ENCODE results near the gene KRTAP16-1.

KRTAP16-1 gene

DNA sequence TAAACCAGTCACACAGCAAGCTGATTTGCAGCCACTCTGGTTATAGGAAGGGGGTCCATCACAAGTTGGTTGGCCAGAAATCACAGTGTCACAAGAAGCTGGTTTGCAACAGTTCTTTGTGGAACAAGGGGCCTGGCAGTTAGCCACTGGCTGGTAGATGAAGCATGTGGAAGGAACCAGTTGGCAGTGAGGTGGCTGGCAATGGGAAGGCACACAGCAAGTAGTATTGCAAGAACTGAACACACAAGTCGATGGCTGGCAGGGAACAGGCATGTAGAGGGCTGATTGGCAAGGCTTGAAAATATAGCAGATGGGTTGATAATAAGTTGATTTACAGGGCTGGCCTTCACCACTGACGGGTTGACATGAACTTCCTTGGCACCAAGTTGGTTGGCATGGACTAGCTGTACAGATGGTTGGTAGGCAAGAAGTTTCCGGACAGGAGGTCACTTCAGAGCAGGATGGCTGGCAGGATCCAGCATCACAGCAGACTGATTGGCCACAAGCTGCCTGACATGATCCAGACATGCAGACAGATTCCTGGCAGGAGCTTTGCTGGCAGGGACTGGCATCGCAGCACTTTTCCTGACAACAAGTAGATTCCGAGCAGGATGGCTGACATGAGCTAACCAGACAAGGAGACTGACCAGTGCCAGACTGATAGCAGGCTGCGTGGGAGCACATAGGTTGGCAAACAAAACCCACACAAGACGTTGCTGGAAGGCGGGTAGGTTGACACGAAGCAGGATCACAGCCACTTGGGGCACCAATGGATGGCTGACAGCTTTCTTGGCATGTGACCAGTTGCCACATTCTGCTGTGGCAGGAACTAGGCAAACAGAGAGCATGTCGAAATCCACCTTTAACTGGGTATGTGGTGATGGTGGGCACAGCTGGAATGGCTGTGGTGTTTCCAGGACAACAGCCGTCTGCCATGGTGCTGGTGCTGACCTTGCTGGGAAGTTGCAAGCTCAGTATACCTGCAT lies 6.9 kb downstream of the KRTAP16-1 start, which contains the start of gene KRTAP29-1:
TSS of gene KRTAP29-1 (minus strand) at position 936 of the 986 bp plus-strand sequence. CDS start at position 936, 0 bp downstream.
- H2AFZ ChIP-seq (ENCODE audit: low read depth, low read length), result no peak within 1 kb of the TSS
- no peak within 1 kb of the TSS for H3K4me2 ChIP-seq (ENCODE audit: low read length)
- H3K9me3 ChIP-seq (ENCODE audit: insufficient read depth, low read length), result no peaks in the 10 kb centered on the region
- no peak within 1 kb of the TSS for H3K4me3 ChIP-seq (ENCODE audit: low read length)
- no peak within 1 kb of the TSS for H3K27ac ChIP-seq (ENCODE audit: low read length)
- no peak within 1 kb of the TSS for H3K9ac ChIP-seq (ENCODE audit: low read length)
- H3K79me2 ChIP-seq (ENCODE audit: low read length), result no peaks in the 10 kb centered on the region
- no peaks in the 10 kb centered on the region for H4K20me1 ChIP-seq (ENCODE audit: insufficient read depth, low read length)
- TF ChIP-seq, protein P1, sequence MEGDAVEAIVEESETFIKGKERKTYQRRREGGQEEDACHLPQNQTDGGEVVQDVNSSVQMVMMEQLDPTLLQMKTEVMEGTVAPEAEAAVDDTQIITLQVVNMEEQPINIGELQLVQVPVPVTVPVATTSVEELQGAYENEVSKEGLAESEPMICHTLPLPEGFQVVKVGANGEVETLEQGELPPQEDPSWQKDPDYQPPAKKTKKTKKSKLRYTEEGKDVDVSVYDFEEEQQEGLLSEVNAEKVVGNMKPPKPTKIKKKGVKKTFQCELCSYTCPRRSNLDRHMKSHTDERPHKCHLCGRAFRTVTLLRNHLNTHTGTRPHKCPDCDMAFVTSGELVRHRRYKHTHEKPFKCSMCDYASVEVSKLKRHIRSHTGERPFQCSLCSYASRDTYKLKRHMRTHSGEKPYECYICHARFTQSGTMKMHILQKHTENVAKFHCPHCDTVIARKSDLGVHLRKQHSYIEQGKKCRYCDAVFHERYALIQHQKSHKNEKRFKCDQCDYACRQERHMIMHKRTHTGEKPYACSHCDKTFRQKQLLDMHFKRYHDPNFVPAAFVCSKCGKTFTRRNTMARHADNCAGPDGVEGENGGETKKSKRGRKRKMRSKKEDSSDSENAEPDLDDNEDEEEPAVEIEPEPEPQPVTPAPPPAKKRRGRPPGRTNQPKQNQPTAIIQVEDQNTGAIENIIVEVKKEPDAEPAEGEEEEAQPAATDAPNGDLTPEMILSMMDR (IDR thresholded peaks at IDR 0.05; ENCODE audit: low read depth, low read length), result no peak
- no peak for TF ChIP-seq EZH2phosphoT487 (IDR thresholded peaks at IDR 0.05; ENCODE audit: low read depth)
- H3K36me3 ChIP-seq (replicated peaks; ENCODE audit: low read depth, low read length), result no peaks in the 10 kb centered on the region
- H3K27me3 ChIP-seq (ENCODE audit: low read depth, low read length), result peaks cover 8% of the 10 kb centered on the region; the same call in 1 of the 2 replicates
- H3K4me1 ChIP-seq (ENCODE audit: low read length), result no peaks in the 10 kb centered on the region

DNA sequence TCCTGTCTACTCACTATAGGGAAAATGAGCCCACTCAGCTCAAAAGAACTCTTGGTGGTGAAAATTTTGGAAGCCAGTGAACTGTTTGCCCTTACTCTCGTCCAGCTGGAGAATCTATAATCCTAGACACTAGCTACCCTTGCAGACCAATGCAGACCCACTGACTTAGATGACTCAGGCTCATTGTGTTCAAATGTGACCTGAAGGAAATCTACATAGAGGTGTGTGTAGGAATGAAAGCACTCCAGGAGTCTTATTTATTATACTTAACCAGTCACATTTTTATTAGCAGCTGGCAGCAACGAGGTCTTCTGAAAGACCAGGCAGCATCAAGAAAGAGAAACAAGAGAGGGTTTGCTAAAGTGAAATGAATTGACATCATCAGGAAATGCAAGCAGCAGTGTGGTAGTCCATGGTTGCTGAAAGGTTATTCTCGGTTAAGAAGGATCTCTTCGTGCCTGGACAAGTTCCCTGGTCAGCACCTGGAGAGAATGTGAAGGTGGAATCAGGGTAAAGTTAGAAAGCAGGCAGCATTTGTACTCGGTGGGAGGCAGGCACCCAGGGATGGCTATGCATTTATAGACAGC lies 7.8 kb downstream of the KRTAP16-1 start:
- H3K36me3 ChIP-seq (replicated peaks; ENCODE audit: low read depth, low read length), result no peaks in the 10 kb centered on the region
- no peak overlapping the region for H2AFZ ChIP-seq (ENCODE audit: low read depth, low read length)
- no peak overlapping the region for H3K4me2 ChIP-seq (ENCODE audit: low read length)
- TF ChIP-seq, protein P1 (IDR thresholded peaks at IDR 0.05; ENCODE audit: low read depth, low read length), result no peak
- no peak for TF ChIP-seq EZH2phosphoT487 (IDR thresholded peaks at IDR 0.05; ENCODE audit: low read depth)
- no peak overlapping the region for H3K4me3 ChIP-seq (ENCODE audit: low read length)
- H3K9ac ChIP-seq (ENCODE audit: low read length), result no peak overlapping the region
- no peaks in the 10 kb centered on the region for H3K79me2 ChIP-seq (ENCODE audit: low read length)
- H3K27me3 ChIP-seq (ENCODE audit: low read depth, low read length), result peaks cover 8% of the 10 kb centered on the region; the same call in 1 of the 2 replicates
- no peaks in the 10 kb centered on the region for H3K9me3 ChIP-seq (ENCODE audit: insufficient read depth, low read length)
- H4K20me1 ChIP-seq (ENCODE audit: insufficient read depth, low read length), result no peaks in the 10 kb centered on the region
- no peak overlapping the region for H3K27ac ChIP-seq (ENCODE audit: low read length)
- no peaks in the 10 kb centered on the region for H3K4me1 ChIP-seq (ENCODE audit: low read length)

DNA sequence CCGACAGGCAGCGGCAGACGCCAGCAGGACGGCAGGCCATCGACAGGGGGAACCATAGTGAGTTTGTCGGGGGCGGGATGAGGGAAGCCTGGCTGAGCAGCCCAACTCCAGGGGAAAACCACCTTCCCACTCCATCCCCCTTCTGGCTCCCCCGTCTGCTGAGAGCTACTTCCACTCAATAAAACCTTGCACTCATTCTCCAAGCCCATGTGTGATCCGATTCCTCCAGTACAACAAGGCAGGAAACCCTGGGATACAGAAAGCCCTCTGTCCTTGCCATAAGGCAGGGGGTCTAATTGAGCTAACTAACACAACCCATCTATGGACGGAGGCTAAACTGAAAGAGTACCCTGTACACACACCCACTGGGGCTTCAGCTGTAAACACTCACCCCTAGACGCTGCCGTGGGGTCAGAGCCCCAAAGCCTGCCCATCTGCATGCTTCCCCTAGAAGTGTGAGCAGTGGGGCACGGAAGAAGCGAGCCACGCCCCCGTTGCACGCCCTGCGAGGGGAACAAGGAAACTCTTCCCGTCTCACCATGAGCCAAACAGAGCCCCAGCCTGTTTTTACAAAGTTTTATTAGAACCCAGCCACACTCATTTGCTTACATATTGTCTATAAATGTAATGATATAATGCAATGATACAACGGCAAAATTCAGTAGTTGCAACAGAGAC lies 10.5 kb downstream of the KRTAP16-1 start:
- Histone ChIP-seq H3K9me3 (ENCODE audit: insufficient read depth, low read length) (no peaks in the 10 kb centered on the region), H2AFZ (ENCODE audit: low read depth, low read length) (no peak overlapping the region), H3K4me2 (ENCODE audit: low read length) (no peak overlapping the region), H3K4me3 (ENCODE audit: low read length) (no peak overlapping the region), H3K27ac (ENCODE audit: low read length) (no peak overlapping the region), H4K20me1 (ENCODE audit: insufficient read depth, low read length) (no peaks in the 10 kb centered on the region), H3K36me3 (replicated peaks; ENCODE audit: low read depth, low read length) (no peaks in the 10 kb centered on the region), H3K79me2 (ENCODE audit: low read length) (no peaks in the 10 kb centered on the region), H3K4me1 (ENCODE audit: low read length) (no peaks in the 10 kb centered on the region), H3K27me3 (ENCODE audit: low read depth, low read length) (peaks cover 18% of the 10 kb centered on the region), H3K9ac (ENCODE audit: low read length) (no peak overlapping the region)
- TF ChIP-seq EZH2phosphoT487 (IDR thresholded peaks at IDR 0.05; ENCODE audit: low read depth), result no peak
- TF ChIP-seq, protein P1 (IDR thresholded peaks at IDR 0.05; ENCODE audit: low read depth, low read length), result no peak
